ENCODE data around the gene MAPK1IP1L. TPM values are rescaled to one million over a fixed set of nuclear protein-coding genes. Genes with fewer than 3 reads are reported as not detected.
"Not testable (repeated sequence)": the region's sequence is repeated elsewhere in the genome, so short reads cannot be mapped to it uniquely, and the experiment has no call there.

The MAPK1IP1L gene
- polyA plus RNA-seq, 5 donors = 72.5 to 91.3 (median 88.1) TPM

DNA sequence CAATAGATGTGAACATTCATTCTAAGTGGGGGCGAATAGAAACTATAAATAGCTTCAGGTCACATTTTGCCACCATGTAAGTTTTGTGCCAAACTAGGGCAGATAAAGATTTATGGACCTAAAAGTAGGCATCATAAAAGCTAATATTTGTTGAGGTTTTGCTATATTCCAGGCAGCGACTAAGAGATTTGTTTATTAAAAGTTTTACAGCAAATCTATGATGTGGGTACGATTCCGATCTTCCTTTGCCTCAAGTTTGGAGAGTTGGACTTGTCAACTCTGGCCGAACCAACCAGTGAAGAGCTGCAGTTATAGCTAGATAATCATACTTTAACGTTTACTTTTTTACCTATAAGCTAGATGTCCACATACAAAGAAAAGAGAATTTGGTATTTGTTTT is 1.6 kb downstream of the MAPK1IP1L start:
- no peak for DNase-seq

DNA sequence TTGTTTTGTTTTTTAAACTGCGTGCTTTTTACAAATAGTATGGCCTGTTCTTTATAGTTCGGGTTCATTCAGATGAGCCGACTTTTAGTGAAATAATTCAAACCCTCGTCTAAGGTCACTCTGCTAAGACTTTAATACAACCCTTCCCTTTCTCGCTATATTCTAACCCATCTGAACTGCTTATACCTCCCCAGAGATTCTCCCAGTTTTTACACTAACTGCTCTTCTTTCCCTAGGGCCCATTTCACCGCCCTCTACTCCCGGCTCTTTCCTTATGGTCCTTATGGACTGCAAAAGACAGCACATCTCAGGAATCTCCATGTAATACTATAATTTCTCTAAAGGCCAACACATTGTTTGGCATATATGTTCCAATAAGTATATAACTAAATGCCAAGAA is 2.1 kb downstream of the MAPK1IP1L start:
- no peak for DNase-seq

- DNase-seq = no peak
These were observed 2.7 kb downstream of the MAPK1IP1L start for GRCh38 chr14:55054098-55054497.

DNA sequence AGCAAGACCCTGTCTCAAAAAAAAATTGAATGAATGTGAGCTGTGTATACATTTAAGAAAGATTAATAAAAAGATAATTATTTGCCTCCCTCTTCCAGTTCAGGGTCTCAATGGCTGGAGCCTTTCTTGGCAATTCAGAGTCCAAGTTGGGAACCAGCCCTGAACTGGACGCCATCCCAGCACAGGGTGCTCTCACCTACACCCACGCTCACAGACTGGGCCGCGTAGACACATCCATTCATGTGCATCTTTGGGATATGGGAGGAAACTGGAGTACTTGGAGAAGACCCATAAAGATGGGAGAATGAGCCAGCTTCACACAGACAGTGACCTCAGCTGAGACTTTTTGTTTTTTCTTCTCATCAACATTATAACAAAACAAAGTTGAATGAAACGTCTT is 6.5 kb downstream of the MAPK1IP1L start:
- DNase-seq = no peak

DNA sequence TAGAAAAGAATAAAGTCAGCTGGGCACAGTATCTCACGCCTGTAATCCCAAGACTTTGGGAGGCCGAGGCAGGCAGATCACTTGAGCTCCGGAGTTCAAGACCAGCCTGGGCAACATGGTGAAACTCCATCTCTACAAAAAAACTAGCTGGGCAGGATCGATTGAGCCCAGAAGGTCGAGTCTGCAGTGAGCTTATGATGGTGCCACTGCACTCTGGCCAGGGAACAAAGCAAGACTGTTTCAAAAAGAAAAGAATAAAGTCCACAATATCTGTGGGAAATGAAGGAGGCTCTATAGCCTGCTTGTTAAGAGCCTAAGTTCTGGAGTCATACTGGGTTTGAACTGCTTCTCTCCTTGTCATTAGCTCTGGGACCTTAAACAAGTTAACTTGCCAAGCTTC is 7.9 kb downstream of the MAPK1IP1L start:
- no peak for DNase-seq

GRCh38 chr14:55062517-55063351 is 11.3 kb downstream of the MAPK1IP1L start:
- no peak for DNase-seq

DNA sequence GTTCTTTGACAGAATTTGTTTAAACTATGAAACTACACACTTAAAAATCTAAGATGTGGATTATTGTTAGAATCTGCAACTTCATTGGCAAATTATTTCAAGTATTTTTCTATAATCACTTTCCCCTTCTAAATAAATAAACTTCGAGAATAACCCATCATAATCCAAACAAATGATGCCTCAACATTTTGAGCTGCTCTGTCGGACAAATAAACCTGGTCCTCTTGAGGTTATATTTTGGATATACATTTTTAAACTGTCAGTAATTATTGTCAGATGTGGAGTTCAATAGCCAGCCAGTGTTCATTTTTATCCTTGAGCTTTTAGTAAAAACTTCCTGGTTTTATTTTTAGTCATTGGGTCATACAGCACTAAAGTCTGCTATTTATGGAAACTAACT is 13.4 kb downstream of the MAPK1IP1L start:
- DNase-seq = not testable (repeated sequence)

DNA sequence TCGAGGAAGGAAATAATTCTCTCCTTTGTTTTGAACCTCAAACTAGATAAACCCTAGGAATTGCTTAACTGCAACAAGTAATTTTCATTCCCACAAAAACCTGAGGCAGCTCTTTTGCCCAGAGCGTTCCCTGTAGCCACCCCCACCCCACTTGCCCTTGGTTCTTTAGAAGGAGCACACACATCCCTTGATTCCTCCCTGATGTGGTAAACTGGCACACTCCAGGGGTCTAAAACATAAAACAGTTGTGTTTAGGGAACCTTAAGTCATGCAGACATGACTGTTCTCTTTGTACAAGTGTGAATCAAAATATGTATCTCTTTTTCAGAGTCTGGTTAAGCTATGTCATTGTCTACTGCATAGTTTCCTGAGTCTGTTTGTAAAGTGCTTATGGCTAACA is 14.0 kb downstream of the MAPK1IP1L start:
- DNase-seq = no peak

DNA sequence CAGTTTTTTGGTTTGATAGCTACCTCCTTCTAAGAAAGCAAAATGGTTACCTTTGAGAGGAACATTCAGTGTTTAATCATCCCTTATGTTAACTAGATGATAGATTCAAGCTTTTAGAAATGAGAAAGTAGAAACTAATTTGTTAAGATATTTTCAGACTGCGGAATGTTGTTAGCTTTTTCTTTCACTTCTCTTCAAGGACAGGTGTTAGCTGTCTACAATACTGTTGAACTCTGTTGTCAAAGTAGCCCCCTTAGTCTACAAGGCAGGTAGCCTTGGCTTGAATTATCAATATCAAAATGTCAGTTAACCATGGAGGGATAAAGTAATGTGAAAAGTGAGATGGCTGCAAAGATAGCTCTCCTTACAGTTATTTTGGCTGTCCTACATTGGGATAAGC is 14.8 kb downstream of the MAPK1IP1L start:
- no peak for DNase-seq

DNA sequence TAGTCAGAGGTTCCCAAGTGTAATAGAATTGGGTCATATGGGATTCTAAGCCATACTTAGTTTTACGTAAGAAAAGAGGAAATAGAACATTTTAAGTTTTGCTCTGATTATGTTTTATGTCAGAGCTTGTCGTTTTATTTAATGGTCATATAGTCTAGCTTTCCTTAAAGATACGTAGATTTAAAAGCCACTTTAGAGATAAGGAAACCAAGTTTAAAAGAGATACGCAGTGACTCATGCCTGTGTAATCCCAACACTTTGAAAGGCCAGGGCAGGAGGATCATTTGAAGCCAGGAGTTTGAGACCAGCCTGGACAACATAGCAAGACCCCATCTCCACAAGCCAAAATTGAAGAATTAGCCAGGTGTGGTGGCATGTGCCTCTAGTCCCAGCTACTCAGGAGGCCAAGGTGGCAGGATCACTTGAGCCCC is 19.5 kb downstream of the MAPK1IP1L start:
- no peak for DNase-seq

DNA sequence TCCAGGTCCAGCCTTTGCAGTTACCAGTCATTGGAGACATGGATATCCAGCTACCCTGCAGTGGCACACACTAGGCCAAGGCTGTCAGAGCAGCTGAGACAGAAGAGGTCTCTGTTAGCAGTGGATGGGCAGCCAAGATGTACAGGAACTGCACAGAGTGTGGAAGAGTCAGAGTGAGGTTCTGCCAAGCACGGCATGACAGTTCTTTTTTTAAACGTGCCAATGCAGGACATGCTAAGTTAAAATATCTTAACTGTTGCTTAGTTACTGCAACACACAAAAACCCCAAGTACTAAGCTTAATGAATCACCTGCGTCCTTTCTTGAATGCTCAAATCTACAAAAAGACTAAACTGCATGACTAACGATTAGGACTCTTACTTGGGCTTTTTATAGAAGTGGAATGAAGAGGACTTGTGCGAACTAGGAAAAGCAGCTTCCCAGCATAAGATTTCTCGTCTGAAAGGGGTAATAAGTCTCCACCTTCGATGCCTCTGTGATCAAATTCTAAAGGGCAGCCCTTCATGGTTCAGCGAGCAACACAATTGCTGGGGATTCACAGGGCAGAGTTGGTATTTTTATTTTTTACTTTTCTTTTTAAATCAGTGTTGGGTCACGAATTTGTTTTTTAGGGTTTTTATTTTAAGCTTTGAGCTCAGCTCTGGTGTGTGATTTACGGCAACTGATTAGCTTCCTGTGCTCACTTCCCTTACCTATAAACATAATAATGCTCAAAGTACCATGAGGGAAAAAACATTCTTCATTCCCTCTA is 20.6 kb downstream of the MAPK1IP1L start:
- no peak for DNase-seq

- no peak for DNase-seq
These were observed 22.4 kb downstream of the MAPK1IP1L start for GRCh38 chr14:55073856-55074255.

GRCh38 chr14:55074662-55075061 is 23.2 kb downstream of the MAPK1IP1L start:
- DNase-seq = no peak

- DNase-seq = no peak
These were observed 24.3 kb downstream of the MAPK1IP1L start for GRCh38 chr14:55075628-55076175.

DNA sequence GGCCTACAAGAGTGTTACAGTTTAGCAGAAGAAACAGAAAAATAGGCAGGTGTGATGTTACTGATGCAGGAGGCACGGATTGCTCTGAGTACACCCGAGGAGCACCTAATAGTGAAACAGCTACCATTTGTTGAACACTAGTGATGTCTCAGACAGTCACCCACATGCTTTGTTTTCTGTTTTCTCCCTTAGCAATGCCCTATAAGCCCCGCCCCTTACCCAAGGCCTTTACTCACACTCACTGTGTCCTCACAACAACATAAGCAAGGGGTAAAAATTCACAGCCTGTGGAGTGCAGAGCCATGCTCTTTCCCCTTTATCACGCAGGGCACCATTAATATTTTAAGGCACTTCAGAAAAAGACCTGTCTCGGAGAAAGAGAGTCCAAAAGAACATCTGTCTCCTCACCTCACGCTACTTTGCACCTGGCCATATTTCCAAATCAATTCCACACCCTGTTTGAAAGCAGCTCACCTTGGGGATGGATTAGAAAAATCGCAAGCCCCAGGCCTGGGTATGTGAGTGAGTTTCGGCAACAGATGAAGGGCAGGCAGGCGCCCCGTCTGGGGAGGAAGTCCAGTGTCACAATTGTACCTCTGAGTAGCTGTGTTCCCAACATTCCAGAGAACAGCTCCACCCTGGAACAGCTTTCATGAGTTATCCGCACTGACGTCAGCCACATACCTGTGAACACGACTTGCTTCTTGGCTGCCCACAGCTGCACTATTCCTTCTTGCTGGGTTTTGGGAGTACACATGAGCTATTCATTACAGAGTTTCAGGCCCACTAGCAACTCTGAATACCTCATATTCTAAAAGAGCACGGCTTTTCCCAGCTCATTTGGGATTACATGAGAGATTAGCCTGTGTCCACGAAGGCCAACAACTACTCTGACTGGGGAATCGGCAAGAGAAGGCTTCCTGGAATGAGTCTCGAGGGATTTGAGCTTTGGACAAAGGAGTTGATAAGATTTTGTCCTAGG is 26.0 kb downstream of the MAPK1IP1L start:
- DNase-seq = no peak

DNA sequence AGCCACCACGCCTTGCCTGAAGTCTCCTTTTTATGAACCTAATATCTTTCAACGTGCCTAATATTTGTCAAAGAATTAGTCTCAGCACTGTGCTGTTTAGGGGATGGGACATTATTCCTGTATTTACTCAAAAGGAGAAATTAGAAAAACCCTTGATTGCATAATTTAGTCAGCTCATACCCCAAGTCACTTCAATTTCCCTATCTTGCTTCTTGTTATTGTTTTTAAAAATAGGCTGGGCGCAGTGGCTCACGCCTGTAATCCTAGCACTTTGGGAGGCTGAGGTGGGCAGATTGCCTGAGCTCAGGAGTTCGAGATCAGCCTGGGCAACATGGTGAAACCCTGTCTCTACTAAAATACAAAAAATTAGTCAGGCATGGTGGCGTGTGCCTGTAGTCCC is 28.5 kb downstream of the MAPK1IP1L start:
- not testable (repeated sequence) for DNase-seq

GRCh38 chr14:55084401-55085059 is 33.1 kb downstream of the MAPK1IP1L start:
- DNase-seq = no peak

- DNase-seq = no peak
These were observed 33.7 kb downstream of the MAPK1IP1L start for GRCh38 chr14:55085060-55085660.

DNA sequence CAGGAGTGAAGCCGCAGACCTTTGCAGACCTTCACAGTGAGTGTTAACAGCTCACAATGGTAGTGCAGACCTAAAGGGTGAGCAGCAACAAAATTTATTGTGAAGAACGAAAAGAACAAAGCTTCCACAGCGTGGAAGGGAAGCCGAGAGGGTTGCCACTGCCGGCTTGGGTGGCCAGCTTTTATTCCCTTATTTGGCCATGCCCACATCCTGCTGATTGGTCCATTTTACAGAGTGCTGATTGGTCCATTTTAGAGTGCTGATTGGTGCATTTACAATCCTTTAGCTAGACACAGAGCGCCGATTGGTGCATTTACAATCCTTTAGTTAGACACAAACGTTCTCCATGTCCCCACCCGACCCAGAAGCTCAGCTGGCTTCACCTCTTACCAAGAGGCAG is 35.5 kb downstream of the MAPK1IP1L start:
- no peak for DNase-seq

GRCh38 chr14:55088356-55088755 is 36.9 kb downstream of the MAPK1IP1L start:
- DNase-seq = no peak

GRCh38 chr14:55092341-55092740 is 40.9 kb downstream of the MAPK1IP1L start:
- DNase-seq = no peak
